Epithelial cell of proximal tubule (primary cell): ENCODE data around the gene CH25H. TPM values are rescaled to one million over a fixed set of nuclear protein-coding genes. Genes with fewer than 3 reads are reported as not detected.
"Not testable (repeated sequence)": the region's sequence is repeated elsewhere in the genome, so short reads cannot be mapped to it uniquely, and the experiment has no call there.

ENCODE experiments used
- DNase-seq: peaks from one replicate; pipeline ENCODE4 v3.0.0-alpha.2; 2011; ENCODE audit warnings: low read depth
- H3K4me3 ChIP-seq: 2 replicates; pipeline ENCODE4 v1.5.1; 2011; ENCODE audit warnings: low read depth, mild to moderate bottlenecking, low read length
- total RNA-seq: library from RNA; depleted of rRNA; stranded (reverse); fragments of >200 nt; gene quantifications from 2 replicates; pipeline ENCODE4 v1.2.3, GENCODE V29; 2015
- TF ChIP-seq, protein P1 (sequence below): conservative IDR thresholded peaks from 2 replicates; pipeline ENCODE4 v1.5.1; 2012; ENCODE audit warnings: low read depth, mild to moderate bottlenecking, low read length

CH25H gene
- total RNA-seq, 1 donor from 2014 or later: 1.1 TPM

DNA sequence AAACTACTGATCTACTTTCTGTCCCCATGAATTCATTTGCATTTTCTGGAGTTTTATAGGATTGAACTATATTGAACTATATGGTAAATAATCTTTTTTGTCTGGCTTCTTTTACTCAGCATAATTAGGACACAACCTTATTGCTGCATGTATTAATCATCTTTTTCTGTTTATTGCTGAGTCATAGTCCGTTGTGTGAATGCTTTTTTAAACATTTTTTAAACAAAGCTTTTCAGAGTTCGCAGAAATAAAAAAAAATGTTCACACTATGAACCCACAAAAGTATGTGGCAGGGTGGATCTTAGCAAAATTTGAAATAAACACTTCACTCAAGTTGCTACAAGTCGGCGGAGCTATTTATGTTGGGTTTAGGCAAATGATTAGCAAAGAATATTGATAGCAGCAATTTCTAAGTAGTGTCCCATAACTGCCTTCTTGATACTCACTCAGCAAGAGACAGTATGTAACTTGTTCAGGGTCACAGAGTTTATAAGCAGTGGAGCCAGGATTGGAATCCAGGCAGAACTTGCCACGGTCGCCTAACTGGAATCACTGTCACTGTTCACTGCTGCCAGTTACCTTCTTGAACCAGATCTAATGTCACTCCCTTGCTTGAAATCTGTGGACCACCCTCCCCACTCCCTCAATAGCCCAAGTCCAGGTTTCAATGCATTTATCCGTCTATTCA lies 5.6 kb downstream of the CH25H start:
- TF ChIP-seq, protein P1, sequence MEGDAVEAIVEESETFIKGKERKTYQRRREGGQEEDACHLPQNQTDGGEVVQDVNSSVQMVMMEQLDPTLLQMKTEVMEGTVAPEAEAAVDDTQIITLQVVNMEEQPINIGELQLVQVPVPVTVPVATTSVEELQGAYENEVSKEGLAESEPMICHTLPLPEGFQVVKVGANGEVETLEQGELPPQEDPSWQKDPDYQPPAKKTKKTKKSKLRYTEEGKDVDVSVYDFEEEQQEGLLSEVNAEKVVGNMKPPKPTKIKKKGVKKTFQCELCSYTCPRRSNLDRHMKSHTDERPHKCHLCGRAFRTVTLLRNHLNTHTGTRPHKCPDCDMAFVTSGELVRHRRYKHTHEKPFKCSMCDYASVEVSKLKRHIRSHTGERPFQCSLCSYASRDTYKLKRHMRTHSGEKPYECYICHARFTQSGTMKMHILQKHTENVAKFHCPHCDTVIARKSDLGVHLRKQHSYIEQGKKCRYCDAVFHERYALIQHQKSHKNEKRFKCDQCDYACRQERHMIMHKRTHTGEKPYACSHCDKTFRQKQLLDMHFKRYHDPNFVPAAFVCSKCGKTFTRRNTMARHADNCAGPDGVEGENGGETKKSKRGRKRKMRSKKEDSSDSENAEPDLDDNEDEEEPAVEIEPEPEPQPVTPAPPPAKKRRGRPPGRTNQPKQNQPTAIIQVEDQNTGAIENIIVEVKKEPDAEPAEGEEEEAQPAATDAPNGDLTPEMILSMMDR: no peak
- DNase-seq: no peak
- H3K4me3 ChIP-seq: no peak overlapping the region

DNA sequence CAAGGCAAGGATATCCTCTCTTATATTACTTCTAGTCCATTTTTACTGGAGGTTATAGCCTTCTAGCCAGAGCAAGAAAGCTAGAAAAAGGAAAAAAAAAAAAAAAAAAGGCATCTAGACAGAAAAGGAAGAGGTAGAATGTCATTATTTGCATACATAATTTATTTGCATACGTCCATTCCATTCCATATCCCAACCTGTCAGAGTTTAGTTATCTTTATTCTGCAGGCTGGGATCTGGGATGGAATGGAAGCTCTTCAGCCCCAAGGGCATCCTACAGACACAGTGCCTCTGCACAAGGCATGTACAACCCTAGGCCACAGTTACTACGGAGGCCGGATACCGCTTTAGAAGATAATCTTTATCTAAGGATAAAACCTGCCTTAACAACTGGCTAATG lies 9.6 kb downstream of the CH25H start:
- H3K4me3 ChIP-seq: no peak overlapping the region
- TF ChIP-seq, protein P1: no peak
- no peak for DNase-seq

DNA sequence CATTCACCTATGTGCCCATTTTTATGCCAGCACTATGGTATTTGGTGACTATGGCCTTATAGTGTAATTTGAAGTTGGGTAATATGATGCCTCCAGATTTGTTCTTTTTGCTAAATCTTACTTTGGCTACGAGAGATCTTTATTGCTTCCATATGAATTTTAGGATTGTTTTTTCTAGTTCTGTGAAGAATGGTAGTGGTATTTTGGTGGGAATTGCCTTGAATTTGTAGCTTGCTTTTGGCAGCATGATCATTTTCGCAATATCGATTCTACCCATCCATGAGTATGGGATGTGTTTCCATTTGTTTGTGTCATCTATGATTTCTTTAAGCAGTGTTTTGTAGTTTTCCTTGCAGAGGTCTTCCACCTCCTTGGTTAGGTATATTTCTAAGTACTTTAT lies 15.8 kb downstream of the CH25H start:
- DNase-seq, H3K4me3 ChIP-seq: not testable (repeated sequence)

DNA sequence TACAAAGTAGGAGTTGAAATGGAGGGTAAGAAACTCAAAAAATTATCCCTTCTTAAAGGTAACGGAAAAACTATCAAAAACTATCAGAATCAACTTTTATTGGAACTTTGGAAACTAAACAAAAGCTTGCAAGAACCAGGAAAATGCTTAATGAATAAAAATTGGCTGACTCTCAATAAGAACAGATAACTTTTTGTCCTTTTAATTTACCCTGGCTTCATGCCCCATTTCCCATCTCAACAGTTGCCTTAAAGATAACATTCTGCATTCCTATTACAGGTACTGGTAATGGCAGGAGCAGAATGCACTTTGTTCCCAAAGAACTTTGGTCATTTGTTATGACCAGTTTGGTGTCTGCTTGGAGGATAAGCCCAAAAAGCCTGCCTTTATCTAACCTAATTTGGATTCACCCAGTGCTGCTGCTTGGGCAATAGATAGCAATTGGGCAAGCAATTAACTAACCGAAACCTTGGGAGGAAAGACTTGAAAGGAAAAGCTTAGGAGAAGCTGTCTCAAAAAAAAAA lies 17.8 kb downstream of the CH25H start:
- DNase-seq: no peak
- TF ChIP-seq, protein P1: no peak
- H3K4me3 ChIP-seq: no peak overlapping the region

DNA sequence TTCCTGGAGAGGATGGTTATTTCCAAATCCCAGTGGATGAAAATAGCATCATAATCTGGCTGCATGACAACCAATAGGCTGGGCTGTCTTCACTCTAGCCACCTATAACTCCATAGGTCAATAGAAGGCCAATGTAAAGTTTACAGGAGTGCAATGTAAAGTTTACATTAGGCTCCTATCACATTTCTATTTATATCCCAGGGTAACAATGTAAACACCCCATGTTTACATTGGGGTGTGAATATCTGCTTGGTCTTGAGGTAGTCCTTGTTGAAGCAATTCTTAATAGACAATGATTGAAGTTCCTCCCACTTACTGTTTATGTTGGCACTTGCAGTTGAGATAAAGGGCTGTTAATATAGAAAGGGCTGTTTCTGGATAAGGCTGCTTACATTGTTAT lies 21.5 kb downstream of the CH25H start:
- TF ChIP-seq, protein P1: no peak
- DNase-seq: no peak
- no peak overlapping the region for H3K4me3 ChIP-seq

DNA sequence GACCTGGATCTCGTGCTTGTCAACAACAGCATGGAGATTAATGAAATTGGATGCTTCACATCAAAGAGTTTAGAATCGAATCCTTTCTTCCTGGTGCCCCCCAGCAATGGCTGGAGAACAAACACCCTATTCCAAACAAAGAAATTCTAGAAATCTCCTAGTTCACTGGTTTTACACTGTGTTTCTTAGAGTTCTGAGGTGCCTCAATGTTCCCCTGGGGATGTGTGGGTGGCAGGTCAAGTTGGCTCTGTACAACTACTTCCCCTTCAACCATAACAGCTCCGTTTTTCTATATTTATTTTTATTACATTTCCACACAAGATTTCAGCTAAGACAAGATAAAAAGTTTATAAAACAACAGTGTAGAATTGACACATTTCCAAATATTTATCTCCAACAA lies 22.5 kb downstream of the CH25H start:
- DNase-seq: no peak
- TF ChIP-seq, protein P1: no peak
- H3K4me3 ChIP-seq: no peak overlapping the region

DNA sequence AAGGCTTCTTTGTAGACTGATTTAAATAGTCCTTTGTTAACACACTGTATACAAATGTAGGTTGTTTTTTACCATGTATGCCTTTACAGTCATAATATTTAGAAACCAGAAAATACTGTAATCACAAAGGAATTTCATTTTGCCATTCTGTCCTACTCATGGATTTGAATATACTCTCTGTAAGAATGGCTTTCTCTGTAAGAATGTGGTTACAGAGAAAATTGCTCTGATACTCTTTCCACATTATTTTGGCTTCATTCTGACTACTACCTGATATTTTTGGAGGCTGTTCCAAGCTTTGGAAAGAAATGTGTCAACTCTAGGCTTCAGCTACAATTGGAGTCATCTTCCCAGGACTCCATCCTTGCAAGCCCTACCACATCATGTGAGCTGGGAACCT lies 23.5 kb downstream of the CH25H start:
- TF ChIP-seq, protein P1: no peak
- DNase-seq: no peak
- H3K4me3 ChIP-seq: no peak overlapping the region
